Naive B cell (primary cell): ENCODE results near the gene ARHGAP6. TPM values are rescaled to one million over a fixed set of nuclear protein-coding genes. Genes with fewer than 3 reads are reported as not detected.

Experiments
- ATAC-seq, 2 donors: fragments of 150-1000 bp; cut with Tn5 transposase; 2 replicates each; pipeline ENCODE4 v1.10.0; 2021; ENCODE audit warnings: low read depth in 2 of 2, mild to moderate bottlenecking in 2 of 2, moderate library complexity in 2 of 2
- DNase-seq: peaks from one replicate; pipeline ENCODE4 v3.0.0; 2022
- H3K27ac Mint-ChIP-seq, 6 donors: one replicate each; pipeline ENCODE4 v1.8.0; 2020 to 2022; ENCODE audit warnings: mild to moderate bottlenecking in 6 of 6, mixed read lengths in 6 of 6, moderate library complexity in 5 of 6, inconsistent platforms in 2 of 6
- H3K27me3 Mint-ChIP-seq, 3 donors: one replicate each; pipeline ENCODE4 v1.8.0; 2021 to 2022; ENCODE audit warnings: mixed read lengths in 3 of 3, mild to moderate bottlenecking in 1 of 3
- H3K36me3 Mint-ChIP-seq, 2 donors: one replicate each; pipeline ENCODE4 v1.8.0; 2020 to 2022; ENCODE audit warnings: mixed read lengths in 2 of 2, inconsistent platforms in 1 of 2, mild to moderate bottlenecking in 1 of 2
- H3K4me1 Mint-ChIP-seq, 3 donors: one replicate each; pipeline ENCODE4 v1.8.0; 2020 to 2022; ENCODE audit warnings: mixed read lengths in 3 of 3, inconsistent platforms in 1 of 3, mild to moderate bottlenecking in 1 of 3, moderate library complexity in 1 of 3
- H3K4me3 Mint-ChIP-seq, 8 donors: one replicate each; pipeline ENCODE4 v1.8.0; 2020 to 2022; ENCODE audit warnings: mild to moderate bottlenecking in 8 of 8, mixed read lengths in 8 of 8, moderate library complexity in 8 of 8, inconsistent platforms in 2 of 8
- H3K9me3 Mint-ChIP-seq, 7 donors: one replicate each; pipeline ENCODE4 v1.8.0; 2020 to 2022; ENCODE audit warnings: mixed read lengths in 7 of 7, mild to moderate bottlenecking in 5 of 7, inconsistent platforms in 2 of 7, moderate library complexity in 1 of 7
- polyA plus RNA-seq, 6 donors: library from polyadenylated mRNA; unstranded; fragments of 300-500 nt; fragmentation: Illumina TruSeq; gene quantifications; one replicate each; pipeline ENCODE4 v1.2.3, GENCODE V29; 2021; ENCODE audit warnings: low read depth in 6 of 6

The ARHGAP6 gene
- polyA plus RNA-seq, 6 donors from 2014 or later: 0.05 to 0.12 (median 0.09) TPM; not detected in 2

DNA sequence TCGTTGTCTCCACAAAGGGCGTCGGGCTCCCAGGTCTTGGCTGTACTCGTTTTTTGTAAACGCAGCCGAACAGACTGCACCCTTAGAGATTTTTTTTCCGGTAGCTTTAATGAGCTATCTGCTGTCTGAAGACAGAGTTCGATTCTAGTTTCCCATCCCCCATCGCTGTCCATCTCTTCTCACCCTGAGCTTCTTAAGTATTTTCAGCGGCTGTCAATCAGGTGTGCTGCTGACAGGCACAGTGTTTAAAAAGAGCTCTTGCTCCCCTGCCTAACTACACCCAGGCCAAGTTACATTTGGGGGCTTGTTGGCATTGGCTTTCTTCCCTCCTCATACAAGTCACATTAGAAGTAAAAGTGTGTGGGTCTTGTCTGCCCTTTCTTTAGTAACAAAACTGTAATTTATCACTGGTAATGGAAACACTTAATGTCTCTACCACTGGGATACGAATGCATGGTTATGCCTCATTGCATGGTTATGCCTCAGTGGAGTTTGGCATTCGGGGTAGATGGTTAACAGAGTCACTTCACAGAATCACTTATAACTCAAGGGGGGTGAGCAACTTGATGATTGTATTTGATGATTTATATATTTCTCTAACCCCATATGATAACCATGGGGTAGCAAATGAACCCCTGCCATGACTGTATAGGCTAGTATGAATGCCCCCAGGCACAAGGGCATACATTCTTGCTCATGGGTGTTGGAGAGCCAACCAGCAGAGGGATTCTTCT, 1.4 kb upstream of the ARHGAP6 start:
- DNase-seq: no peak
- Mint-ChIP-seq H3K4me3 (no peak overlapping the region), H3K9me3 (peaks cover 0 to 5% (median 0%) of the 10 kb centered on the region in 7 donors), H3K36me3 (no peaks in the 10 kb centered on the region), H3K4me1 (peaks cover 5 to 11% (median 7%) of the 10 kb centered on the region in 3 donors), H3K27ac (peak overlapping the region in 1 of 6 donors; percentile 35), H3K27me3 (peaks cover 35 to 60% (median 45%) of the 10 kb centered on the region in 3 donors)
- no peak for ATAC-seq

- Mint-ChIP-seq H3K27ac (no peak overlapping the region), H3K4me3 (no peak overlapping the region), H3K4me1 (peaks cover 5 to 11% (median 7%) of the 10 kb centered on the region in 3 donors), H3K36me3 (no peaks in the 10 kb centered on the region), H3K27me3 (peaks cover 35 to 64% (median 49%) of the 10 kb centered on the region in 3 donors), H3K9me3 (peaks cover 0 to 5% (median 0%) of the 10 kb centered on the region in 7 donors)
- no peak for DNase-seq
- ATAC-seq: no peak
These were observed 444 bp upstream of the ARHGAP6 start for GRCh38 chrX:11666164-11666563.

DNA sequence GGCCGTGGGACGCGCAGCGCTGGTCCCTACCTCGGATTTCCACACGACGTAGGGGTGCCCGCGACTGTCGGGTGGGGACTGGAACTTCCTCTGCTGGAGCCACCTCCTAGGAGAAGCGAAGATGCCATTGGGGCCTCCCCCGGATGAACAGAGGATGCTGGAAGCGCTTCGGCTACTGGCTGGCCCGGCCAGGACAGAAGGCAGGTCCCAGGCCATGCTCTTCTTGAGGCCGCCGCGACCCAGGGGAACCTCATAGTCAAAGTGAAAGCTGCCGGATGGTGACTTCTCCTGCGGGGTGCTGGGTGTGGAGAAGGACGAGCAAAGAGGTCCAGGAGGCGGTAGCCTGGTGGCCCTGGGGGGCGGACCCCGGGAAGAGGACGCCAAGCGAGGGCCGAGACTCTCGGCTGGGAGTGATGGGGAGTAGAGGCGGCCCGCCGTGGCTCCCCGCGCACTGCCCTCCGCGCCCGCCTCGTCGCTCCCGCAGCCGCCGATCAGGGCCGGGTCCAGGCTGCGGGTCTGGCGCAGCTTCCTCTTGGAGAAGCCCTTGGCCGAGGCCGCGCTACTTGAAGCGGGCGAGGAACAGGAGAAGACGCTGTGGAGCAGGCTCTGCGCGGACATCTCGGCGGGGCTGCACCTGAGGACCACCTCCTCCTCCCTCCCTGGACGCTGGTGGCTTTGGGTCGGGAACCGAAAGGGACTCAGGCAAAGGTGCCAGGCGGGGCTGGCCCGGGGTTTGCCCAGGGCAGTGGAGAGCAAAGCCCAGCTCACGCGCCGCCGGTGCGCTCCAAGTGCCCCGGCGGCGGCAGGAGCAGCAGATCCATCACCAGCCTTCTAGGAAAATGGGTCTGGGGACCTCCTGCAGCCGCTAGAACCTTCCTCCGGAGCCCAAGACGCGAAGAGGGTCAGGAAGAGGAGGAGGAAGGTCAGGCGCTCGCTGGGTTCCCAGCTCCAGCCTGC, 1.2 kb downstream of the ARHGAP6 start:
- peak overlapping the region in 6 of 8 donors; percentile 34 to 76 (median 62) for H3K4me3 Mint-ChIP-seq
- ATAC-seq: no peak
- no peak for DNase-seq
- no peak overlapping the region for H3K27ac Mint-ChIP-seq
- peaks cover 32 to 66% (median 55%) of the 10 kb centered on the region in 3 donors for H3K27me3 Mint-ChIP-seq
- peaks cover 5 to 11% (median 7%) of the 10 kb centered on the region in 3 donors for H3K4me1 Mint-ChIP-seq
- peaks cover 0 to 5% (median 0%) of the 10 kb centered on the region in 7 donors for H3K9me3 Mint-ChIP-seq
- no peaks in the 10 kb centered on the region for H3K36me3 Mint-ChIP-seq

- Mint-ChIP-seq H3K27ac (no peak overlapping the region), H3K4me3 (peak overlapping the region in 4 of 8 donors; percentile 34 to 70 (median 59)), H3K4me1 (peaks cover 5 to 11% (median 7%) of the 10 kb centered on the region in 3 donors), H3K9me3 (peaks cover 0 to 5% (median 0%) of the 10 kb centered on the region in 7 donors), H3K36me3 (no peaks in the 10 kb centered on the region), H3K27me3 (peaks cover 29 to 62% (median 52%) of the 10 kb centered on the region in 3 donors)
- DNase-seq (no peak), ATAC-seq (no peak)
These were observed 1.9 kb downstream of the ARHGAP6 start for GRCh38 chrX:11663875-11664210.

GRCh38 chrX:11655282-11656015, 10.3 kb downstream of the ARHGAP6 start:
- Mint-ChIP-seq H3K4me3 (no peak overlapping the region), H3K27ac (no peak overlapping the region), H3K4me1 (no peaks in the 10 kb centered on the region), H3K36me3 (no peaks in the 10 kb centered on the region), H3K9me3 (no peaks in the 10 kb centered on the region), H3K27me3 (peaks cover 12 to 29% (median 18%) of the 10 kb centered on the region in 3 donors)
- DNase-seq (no peak), ATAC-seq (no peak)

DNA sequence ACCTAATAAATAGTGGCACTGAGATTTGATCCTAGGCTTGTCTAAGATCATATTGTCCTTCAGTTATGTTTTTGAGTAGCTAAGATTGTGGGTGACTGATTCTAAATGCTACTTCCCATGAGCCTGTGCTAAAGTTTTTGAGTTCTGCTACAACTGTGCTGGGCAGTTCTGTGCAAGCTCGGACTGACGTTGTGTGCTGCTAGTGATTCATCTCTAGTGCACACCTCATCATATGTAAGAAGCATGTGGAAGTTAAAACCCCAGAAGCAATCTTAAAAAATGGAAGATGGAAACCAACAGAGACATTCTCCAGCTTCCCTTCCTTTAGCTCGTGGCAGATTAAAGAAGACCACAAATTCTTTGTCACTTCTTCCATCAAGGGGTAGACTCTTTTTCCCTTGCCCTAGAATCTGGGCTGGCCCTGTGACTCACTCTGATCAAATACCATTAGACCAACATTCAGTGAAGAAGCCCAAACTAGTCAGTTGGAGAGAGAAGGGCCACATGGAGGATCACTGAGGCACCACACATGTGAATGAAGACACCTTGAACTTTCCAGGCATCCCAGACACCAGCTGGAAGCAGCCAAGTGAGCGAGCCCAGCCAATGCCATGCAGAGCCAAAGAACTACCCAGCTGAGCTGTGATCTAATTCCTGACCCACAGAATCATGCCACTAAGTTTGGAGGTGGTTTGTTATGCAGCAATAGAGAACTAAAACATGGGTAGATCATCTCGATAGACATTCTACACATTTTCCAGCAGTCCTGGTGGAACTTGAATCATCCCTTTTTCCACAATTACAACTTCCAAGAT, 16.8 kb downstream of the ARHGAP6 start:
- Mint-ChIP-seq H3K36me3 (no peaks in the 10 kb centered on the region), H3K27ac (no peak overlapping the region), H3K4me1 (no peaks in the 10 kb centered on the region), H3K4me3 (no peak overlapping the region), H3K27me3 (peaks cover 6 to 8% (median 6%) of the 10 kb centered on the region in 3 donors), H3K9me3 (no peaks in the 10 kb centered on the region)
- ATAC-seq: no peak
- DNase-seq: no peak

DNA sequence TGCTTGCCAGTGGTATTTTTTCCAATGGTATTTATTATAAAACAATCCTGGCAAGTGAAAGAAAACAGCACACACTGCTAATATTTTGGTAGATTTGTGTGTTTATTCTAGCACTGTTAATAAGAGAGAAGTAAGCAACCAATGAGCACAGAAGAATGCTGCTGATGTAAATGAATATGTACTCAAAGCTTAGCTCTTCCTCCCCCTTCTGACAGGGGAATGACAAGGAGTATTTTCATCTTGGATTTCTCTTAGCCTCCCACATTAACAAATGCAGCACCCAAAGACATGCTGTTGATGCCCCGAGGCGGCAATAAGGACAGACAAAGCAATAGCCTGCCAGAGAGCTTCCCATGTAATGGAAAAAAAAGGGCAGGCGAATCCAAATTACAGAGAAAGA, 18.6 kb downstream of the ARHGAP6 start:
- Mint-ChIP-seq H3K4me1 (no peaks in the 10 kb centered on the region), H3K4me3 (no peak overlapping the region), H3K27ac (no peak overlapping the region), H3K9me3 (no peaks in the 10 kb centered on the region), H3K27me3 (peaks cover 6 to 8% (median 6%) of the 10 kb centered on the region in 3 donors), H3K36me3 (no peaks in the 10 kb centered on the region)
- DNase-seq (no peak), ATAC-seq (no peak)

DNA sequence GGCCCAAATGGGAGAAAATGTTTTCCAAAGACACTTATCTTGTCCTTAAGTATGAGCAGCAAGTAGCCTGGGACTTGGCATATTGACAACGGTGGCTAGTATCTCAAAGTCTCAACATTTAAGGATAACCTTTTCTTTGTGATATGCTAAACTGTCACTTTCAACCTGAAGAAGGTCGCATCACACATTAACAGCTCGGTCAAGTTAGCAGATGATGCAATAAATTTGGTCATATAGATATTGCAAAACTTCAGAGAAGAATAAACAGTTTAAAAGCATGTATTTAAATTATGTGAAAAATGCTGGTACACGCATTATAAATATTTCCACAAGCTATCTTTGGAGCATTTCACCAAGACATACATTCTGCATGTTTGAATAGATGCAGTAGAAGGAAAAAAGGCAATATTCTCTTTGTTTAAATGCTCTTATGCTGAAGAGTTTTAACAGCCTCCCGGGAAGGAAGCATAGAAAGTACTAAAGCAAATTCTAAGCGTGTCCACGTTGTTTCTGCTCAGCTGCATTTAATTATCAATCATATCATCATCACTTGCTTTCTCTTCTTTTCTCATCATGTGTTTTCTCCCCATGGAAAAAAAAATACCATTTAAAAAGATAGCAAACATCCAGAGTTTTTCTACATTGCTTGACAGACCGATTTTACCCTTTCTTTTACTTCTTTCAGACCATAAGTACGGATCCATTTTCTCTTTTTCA, 24.2 kb downstream of the ARHGAP6 start:
- H3K27me3 Mint-ChIP-seq: peaks cover 0 to 22% (median 6%) of the 10 kb centered on the region in 3 donors

GRCh38 chrX:11640089-11640488, 25.6 kb downstream of the ARHGAP6 start:
- no peak for DNase-seq
- Mint-ChIP-seq H3K27ac (no peak overlapping the region), H3K36me3 (no peaks in the 10 kb centered on the region), H3K9me3 (peaks cover 0 to 3% (median 0%) of the 10 kb centered on the region in 7 donors), H3K4me3 (no peak overlapping the region), H3K4me1 (no peaks in the 10 kb centered on the region), H3K27me3 (peaks cover 0 to 14% (median 0%) of the 10 kb centered on the region in 3 donors)
- ATAC-seq: no peak

More for the DNA sequence above, 24.2 kb downstream of the ARHGAP6 start:
- peaks cover 0 to 3% (median 0%) of the 10 kb centered on the region in 7 donors for H3K9me3 Mint-ChIP-seq
- H3K4me3 Mint-ChIP-seq: no peak overlapping the region
- H3K27ac Mint-ChIP-seq: no peak overlapping the region
- ATAC-seq (no peak), DNase-seq (no peak)
- H3K4me1 Mint-ChIP-seq: no peaks in the 10 kb centered on the region
- H3K36me3 Mint-ChIP-seq: no peaks in the 10 kb centered on the region

- ATAC-seq (no peak), DNase-seq (no peak)
- Mint-ChIP-seq H3K9me3 (peaks cover 0 to 20% (median 2%) of the 10 kb centered on the region in 7 donors), H3K4me1 (no peaks in the 10 kb centered on the region), H3K36me3 (peaks cover 0 to 4% of the 10 kb centered on the region in 2 donors), H3K4me3 (no peak overlapping the region), H3K27ac (no peak overlapping the region), H3K27me3 (peaks cover 11 to 19% (median 14%) of the 10 kb centered on the region in 3 donors)
These were observed 33.0 kb downstream of the ARHGAP6 start for GRCh38 chrX:11632732-11633131.

- H3K36me3 Mint-ChIP-seq: peaks cover 0 to 4% of the 10 kb centered on the region in 2 donors
- no peak for DNase-seq
- peaks cover 11 to 19% (median 14%) of the 10 kb centered on the region in 3 donors for H3K27me3 Mint-ChIP-seq
- no peak for ATAC-seq
- no peak overlapping the region for H3K4me3 Mint-ChIP-seq
- H3K4me1 Mint-ChIP-seq: no peaks in the 10 kb centered on the region
- H3K27ac Mint-ChIP-seq: no peak overlapping the region
- peaks cover 0 to 49% (median 8%) of the 10 kb centered on the region in 7 donors for H3K9me3 Mint-ChIP-seq
These were observed 36.0 kb downstream of the ARHGAP6 start for GRCh38 chrX:11629593-11630211.
